K562 (cell line): Measurements from ENCODE around the gene OR52J3.

Experiments
- BRF1 ChIP-seq: IDR thresholded peaks from 3 replicates; pipeline ENCODE4 v1.6.1; 2011; ENCODE audit warnings: borderline replicate concordance, mild to moderate bottlenecking; ENCODE audit not compliant: insufficient read length; ENCODE audit errors: extremely low read depth
- CREM ChIP-seq: IDR thresholded peaks from 2 replicates; pipeline ENCODE4 v1.6.1; 2014; ENCODE audit warnings: antibody characterized with exemption, low read depth
- EP300 ChIP-seq: IDR thresholded peaks from 2 replicates; pipeline ENCODE4 v1.6.1; 2012; ENCODE audit warnings: low read length, improper control_type of control experiment
- MAFG ChIP-seq: fragments of 450-650 bp; conservative IDR thresholded peaks from 2 replicates; pipeline ENCODE4 v1.6.1; 2016; ENCODE audit warnings: missing genetic modification characterization, missing compliant biosample characterization
- RBM34 ChIP-seq: fragments of 200-400 bp; formaldehyde crosslinking; IDR thresholded peaks from 2 replicates; pipeline ENCODE4 v1.6.1; 2018; ENCODE audit warnings: low read length, borderline replicate concordance; ENCODE audit not compliant: insufficient read depth
- RCOR1 ChIP-seq, 2 experiments: IDR thresholded peaks; 2 replicates each; pipeline ENCODE4 v1.6.1; 2012; ENCODE audit warnings: low read depth in 2 of 2, low read length in 2 of 2, borderline replicate concordance in 1 of 2, improper control_type of control experiment in 1 of 2
- TEAD4 ChIP-seq, 2 experiments: sonication (generic) in 1 of 2; formaldehyde crosslinking in 1 of 2; IDR thresholded peaks; 2 replicates each; pipeline versions ENCODE4 v1.6.1 to v1.8.0; 2012 to 2022; ENCODE audit warnings: borderline replicate concordance in 1 of 2, inconsistent platforms in 1 of 2, low read length in 1 of 2, mild to moderate bottlenecking in 1 of 2, missing genetic modification reagents in 1 of 2
- ZFP36 ChIP-seq: fragments of 150-350 bp; IDR thresholded peaks from 2 replicates; pipeline ENCODE4 v1.6.1; 2018; ENCODE audit warnings: low read length, low read depth; ENCODE audit not compliant: partially characterized antibody
- ZNF354B ChIP-seq: fragments of 250-450 bp; sonication (Bioruptor Pico); IDR thresholded peaks from 2 replicates; pipeline ENCODE4 v1.4.0; 2020
- TF ChIP-seq, protein P1 (sequence below): sonication (generic); formaldehyde crosslinking; IDR thresholded peaks from 2 replicates; pipeline ENCODE4 v1.8.1; 2023; ENCODE audit warnings: mild to moderate bottlenecking, missing genetic modification reagents
- TF ChIP-seq, protein P2 (sequence below), 3 experiments: IDR thresholded peaks in 2 of 3; conservative IDR thresholded peaks in 1 of 3; 2 replicates each; pipeline ENCODE4 v1.5.1; 2011 to 2012; ENCODE audit warnings: low read length in 3 of 3, mild to moderate bottlenecking in 3 of 3, control low read depth in 2 of 3, improper control_type of control experiment in 1 of 3, inconsistent platforms in 1 of 3, low read depth in 1 of 3, mixed read lengths in 1 of 3, moderate library complexity in 1 of 3; ENCODE audit not compliant: insufficient read depth in 2 of 3

DNA sequence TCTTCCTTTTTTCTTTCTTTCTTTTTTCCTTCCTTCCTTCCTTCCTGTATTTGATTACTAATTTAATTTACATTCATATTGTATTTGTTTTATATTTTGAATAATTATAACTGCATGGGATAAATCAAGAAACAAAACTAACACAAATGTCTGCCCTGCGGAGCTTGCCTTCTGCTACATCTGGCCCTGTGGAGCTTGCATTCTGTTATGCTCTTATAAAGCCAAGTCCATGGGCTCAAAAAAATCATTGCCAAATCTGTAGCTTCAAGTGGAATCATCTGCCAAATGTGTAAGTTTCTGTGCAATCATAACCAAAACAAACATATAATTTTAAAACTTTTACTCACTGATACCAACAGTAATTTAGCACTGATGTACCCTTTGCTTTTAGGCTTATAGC lies 8.0 kb upstream of the OR52J3 start:
- TF ChIP-seq, protein P1, sequence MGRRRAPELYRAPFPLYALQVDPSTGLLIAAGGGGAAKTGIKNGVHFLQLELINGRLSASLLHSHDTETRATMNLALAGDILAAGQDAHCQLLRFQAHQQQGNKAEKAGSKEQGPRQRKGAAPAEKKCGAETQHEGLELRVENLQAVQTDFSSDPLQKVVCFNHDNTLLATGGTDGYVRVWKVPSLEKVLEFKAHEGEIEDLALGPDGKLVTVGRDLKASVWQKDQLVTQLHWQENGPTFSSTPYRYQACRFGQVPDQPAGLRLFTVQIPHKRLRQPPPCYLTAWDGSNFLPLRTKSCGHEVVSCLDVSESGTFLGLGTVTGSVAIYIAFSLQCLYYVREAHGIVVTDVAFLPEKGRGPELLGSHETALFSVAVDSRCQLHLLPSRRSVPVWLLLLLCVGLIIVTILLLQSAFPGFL (CRISPR knock-in tag), result no peak
- TF ChIP-seq MAFG (tag) (no peak), CREM (no peak), ZNF354B (CRISPR knock-in tag) (no peak), RCOR1 (IDR thresholded peaks at IDR 0.05; ENCODE audit: borderline replicate concordance in 1 of 2, low read depth in 2 of 2, low read length in 2 of 2) (no peak), EP300 (no peak), RBM34 (no peak), TEAD4 (IDR thresholded peaks at IDR 0.05; ENCODE audit: low read length) (no peak), TEAD4 (CRISPR knock-in tag; IDR thresholded peaks at IDR 0.05; ENCODE audit: borderline replicate concordance) (no peak), ZFP36 (no peak), BRF1 (no peak)
- TF ChIP-seq, protein P2, sequence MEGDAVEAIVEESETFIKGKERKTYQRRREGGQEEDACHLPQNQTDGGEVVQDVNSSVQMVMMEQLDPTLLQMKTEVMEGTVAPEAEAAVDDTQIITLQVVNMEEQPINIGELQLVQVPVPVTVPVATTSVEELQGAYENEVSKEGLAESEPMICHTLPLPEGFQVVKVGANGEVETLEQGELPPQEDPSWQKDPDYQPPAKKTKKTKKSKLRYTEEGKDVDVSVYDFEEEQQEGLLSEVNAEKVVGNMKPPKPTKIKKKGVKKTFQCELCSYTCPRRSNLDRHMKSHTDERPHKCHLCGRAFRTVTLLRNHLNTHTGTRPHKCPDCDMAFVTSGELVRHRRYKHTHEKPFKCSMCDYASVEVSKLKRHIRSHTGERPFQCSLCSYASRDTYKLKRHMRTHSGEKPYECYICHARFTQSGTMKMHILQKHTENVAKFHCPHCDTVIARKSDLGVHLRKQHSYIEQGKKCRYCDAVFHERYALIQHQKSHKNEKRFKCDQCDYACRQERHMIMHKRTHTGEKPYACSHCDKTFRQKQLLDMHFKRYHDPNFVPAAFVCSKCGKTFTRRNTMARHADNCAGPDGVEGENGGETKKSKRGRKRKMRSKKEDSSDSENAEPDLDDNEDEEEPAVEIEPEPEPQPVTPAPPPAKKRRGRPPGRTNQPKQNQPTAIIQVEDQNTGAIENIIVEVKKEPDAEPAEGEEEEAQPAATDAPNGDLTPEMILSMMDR (IDR thresholded peaks at IDR 0.05 in 2 of 3, conservative IDR thresholded peaks at IDR 0.05 in 1 of 3; ENCODE audit: insufficient read depth in 2 of 3, low read depth in 1 of 3, low read length in 3 of 3), result no peak
